Right ventricle myocardium superior (tissue), 1 donor: ENCODE data around the gene PLAC8L1. TPM values are rescaled to one million over a fixed set of nuclear protein-coding genes. Genes with fewer than 3 reads are reported as not detected.

Experiments used
- ATAC-seq: fragments of 200-7000 bp; cut with Tn5 transposase; one replicate; pipeline ENCODE4 v1.9.1; 2020; ENCODE audit warnings: mild to moderate bottlenecking; ENCODE audit not compliant: poor library complexity
- DNase-seq: peaks from one replicate; pipeline ENCODE4 v3.0.0-alpha.2; 2020
- intact Hi-C: fragments of 100-400 bp; cut with DNase I; formaldehyde crosslinking; loops from one replicate; pipeline ENCODE4 v1.11.2; 2022
- total RNA-seq: library from RNA; stranded (reverse); fragmentation: NEBNext Ultra II Directional; extraction: Animal tissue kit (Norgen Biotek cat#: 25700); gene quantifications from one replicate; pipeline ENCODE4 v1.2.1, GENCODE V29; 2021
- donor health status: DM: no; HTN: yes; CAD: no; lungs with severe emphysema.

PLAC8L1 gene
- total RNA-seq, 1 donor from 2014 or later, result not detected

- ATAC-seq, result no peak
- intact Hi-C loops, result no loop called here
- DNase-seq, result no peak
These were observed 53.7 kb downstream of the PLAC8L1 start for GRCh38 chr5:146051678-146052077.

- intact Hi-C loops, result no loop called here
- no peak for ATAC-seq
- no peak for DNase-seq
These were observed 55.3 kb downstream of the PLAC8L1 start for GRCh38 chr5:146050086-146050485.

GRCh38 chr5:146049704-146050026 is 55.7 kb downstream of the PLAC8L1 start:
- intact Hi-C loops, result loop anchor here (10.0 kb wide), 1 partner anchor 215 kb away; the partner anchor contains the start of gene PRELID2
- no peak for ATAC-seq
- no peak for DNase-seq

DNA sequence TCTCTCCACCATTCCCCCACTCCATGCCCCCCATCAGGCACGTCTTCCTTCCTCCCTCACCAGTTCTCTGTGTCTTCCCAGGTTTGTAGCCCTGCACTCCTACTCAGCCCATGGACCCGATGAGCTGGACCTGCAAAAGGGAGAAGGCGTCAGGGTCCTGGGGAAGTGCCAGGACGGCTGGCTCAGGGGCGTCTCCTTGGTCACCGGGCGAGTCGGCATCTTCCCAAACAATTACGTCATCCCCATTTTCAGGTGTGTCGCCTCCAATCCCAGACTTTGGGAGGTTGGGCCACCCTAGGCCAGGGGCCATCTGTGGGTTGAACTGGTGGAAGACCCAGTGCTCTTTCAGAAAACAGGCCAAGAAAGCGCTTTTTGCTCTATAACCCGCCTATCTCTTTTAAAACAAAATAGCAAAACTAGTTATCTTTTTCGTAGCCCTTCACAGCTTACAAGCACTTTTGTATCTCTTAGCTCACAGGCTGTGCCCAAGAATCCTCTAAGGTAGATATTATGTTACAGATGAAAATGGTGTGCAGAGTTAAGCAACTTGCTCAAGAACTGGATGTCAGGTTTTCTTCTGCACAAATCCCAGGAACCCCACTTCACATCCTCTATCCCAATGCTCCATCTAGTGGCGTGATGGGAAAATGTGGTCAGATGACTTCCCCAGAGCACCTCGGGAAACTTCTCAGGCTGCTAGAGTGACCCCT is 56.2 kb downstream of the PLAC8L1 start:
- intact Hi-C loops, result loop anchor here (10.0 kb wide), 1 partner anchor 214 kb away; the partner anchor contains the start of gene PRELID2
- DNase-seq (no peak), ATAC-seq (peak; percentile 79)

- intact Hi-C loops, result loop anchor here (10.0 kb wide), 1 partner anchor 213 kb away; the partner anchor contains the start of gene PRELID2
- ATAC-seq (peak; percentile 82), DNase-seq (no peak)
These were observed 58.0 kb downstream of the PLAC8L1 start for GRCh38 chr5:146047396-146047795.

- ATAC-seq, result no peak
- DNase-seq, result no peak
- intact Hi-C loops, result loop anchor here (10.0 kb wide), 1 partner anchor 209 kb away; the partner anchor contains the start of gene PRELID2
These were observed 61.7 kb downstream of the PLAC8L1 start for GRCh38 chr5:146043722-146044121.

DNA sequence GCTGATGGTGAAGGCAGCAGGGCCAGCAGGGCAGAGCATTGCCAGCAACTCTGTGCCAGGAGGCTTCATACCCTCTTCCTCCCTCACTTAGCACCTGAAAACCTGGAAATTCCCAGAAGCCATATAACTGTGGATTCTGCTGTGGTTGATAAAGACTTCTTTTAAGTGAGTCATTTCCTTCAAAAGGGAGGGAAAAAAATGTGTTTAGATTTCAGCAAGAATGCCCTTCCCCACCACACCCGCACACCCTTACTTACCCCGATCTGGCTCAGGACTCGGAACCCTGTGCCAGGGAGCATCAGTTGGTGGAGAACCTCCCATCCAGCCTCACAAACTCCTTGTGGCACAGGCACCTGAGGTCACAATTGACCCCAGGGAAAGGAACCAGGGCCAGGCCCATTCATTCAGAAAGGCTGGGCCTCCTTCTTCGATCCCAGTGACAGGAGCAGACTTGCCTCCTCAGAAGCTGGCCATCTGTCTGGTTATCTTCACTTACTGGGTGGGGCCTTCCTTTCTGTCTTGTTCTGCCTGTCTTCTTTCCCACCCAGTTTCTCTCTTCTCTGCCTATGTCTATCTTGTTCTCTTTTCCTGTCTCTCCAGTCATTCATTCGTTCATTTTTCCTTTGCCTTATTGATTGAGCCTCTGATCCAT is 62.6 kb downstream of the PLAC8L1 start:
- intact Hi-C loops, result loop anchor here (10.0 kb wide), 1 partner anchor 208 kb away; the partner anchor contains the start of gene PRELID2
- ATAC-seq, result no peak
- no peak for DNase-seq

DNA sequence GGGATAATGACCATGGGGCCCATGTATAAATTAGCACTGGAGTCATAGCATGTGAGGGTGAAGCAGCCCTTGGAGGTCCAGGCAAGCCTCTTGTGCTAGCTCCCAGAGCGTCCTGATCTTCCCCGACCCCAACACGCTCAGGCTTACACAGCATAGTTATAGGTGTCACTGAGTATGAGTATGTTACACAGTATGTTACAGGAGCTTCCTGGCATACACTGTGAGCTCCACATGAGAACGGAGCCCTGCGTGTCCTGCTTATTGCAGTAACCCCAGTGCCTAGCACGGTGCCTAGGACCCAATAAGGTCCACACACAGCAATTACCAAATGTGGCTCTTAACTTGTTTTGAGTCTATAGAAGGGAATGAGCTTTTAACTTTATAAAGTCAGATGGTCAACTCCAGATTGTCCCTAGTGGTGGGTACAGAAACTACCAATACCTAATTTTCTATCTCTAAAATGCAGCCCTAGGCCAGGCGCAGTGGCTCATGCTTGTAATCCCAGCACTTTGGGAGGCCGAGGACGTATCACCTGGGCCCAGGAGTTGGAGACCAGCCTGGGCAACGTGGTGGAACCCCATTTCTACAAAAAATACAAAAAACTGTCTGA is 64.1 kb downstream of the PLAC8L1 start:
- DNase-seq, result no peak
- intact Hi-C loops, result loop anchor here (10.0 kb wide), 1 partner anchor 206 kb away; the partner anchor contains the start of gene PRELID2
- ATAC-seq, result peak; percentile 56

GRCh38 chr5:146040527-146040926 is 64.8 kb downstream of the PLAC8L1 start:
- ATAC-seq, result peak; percentile 90
- intact Hi-C loops, result loop anchor here (10.0 kb wide), 1 partner anchor 206 kb away; the partner anchor contains the start of gene PRELID2
- DNase-seq, result peak; percentile 51

DNA sequence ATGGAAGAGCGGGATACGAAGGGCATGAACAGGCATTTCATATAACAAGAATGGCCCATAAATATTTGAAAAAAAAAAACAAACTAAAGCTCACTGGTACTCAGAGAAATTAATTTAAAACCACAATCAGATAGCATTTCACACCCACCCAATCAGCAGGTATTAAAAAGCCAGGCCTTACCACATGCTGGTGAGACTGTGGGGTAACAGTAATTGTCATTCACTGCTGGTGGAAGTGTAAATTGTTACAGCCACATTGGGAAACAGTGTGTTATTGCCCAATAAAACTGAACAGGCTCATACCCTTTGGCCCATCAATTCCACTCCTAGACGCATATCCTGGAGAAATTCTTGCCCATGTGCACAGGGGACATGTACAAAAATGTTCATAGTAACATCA is 66.0 kb downstream of the PLAC8L1 start:
- DNase-seq (no peak), ATAC-seq (no peak)
- intact Hi-C loops, result no loop called here

- DNase-seq (no peak), ATAC-seq (no peak)
- intact Hi-C loops, result no loop called here
These were observed 70.8 kb downstream of the PLAC8L1 start for GRCh38 chr5:146034605-146035004.

Other genes with a start within 250 kb of the PLAC8L1 start
- 9.6 TPM for gene GRXCR2, start 232.6 kb downstream of the PLAC8L1 start, total RNA-seq
- gene SH3RF2, start 169.0 kb downstream of the PLAC8L1 start, total RNA-seq, result 309 TPM
- gene LARS1, start 77.1 kb upstream of the PLAC8L1 start, total RNA-seq, result 88.5 TPM
- gene RBM27, start 98.0 kb upstream of the PLAC8L1 start, total RNA-seq, result 10.2 TPM
- not detected for gene POU4F3, start 233.3 kb upstream of the PLAC8L1 start, total RNA-seq